NCI-H146 treated with DMSO at 0.1 percent for 48 hours (cell line): ENCODE measurements around the gene PNPLA2.
A peak's percentile ranks its signal among the peaks of the same experiment; 100 is the strongest.

Experiments used
- DNase-seq: peaks from one replicate; lab custom pipeline; 2025; ENCODE audit not compliant: unreplicated experiment; lab: John Stamatoyannopoulos, UW

PNPLA2 gene

DNA sequence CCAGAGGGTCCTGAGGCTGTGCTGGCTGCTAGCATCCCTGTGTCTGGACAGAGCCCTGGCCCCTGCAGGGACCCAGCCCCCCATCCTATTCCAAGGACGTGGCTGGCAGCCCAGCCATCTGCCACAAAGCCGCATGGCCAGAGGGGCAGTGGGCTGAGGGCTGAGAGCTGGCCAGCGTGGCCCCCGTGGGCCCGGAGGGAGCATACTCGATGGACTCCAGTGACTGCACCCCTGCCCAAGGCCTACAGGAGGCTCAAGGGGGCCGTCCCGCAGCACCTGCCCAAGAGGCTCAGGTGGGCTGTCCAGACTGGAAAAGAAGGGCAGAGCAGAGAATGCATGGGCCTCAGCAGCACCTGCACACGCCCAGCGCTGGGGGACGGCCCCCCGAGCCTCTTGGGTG is 37.1 kb downstream of the PNPLA2 start:
- no peak for DNase-seq

DNA sequence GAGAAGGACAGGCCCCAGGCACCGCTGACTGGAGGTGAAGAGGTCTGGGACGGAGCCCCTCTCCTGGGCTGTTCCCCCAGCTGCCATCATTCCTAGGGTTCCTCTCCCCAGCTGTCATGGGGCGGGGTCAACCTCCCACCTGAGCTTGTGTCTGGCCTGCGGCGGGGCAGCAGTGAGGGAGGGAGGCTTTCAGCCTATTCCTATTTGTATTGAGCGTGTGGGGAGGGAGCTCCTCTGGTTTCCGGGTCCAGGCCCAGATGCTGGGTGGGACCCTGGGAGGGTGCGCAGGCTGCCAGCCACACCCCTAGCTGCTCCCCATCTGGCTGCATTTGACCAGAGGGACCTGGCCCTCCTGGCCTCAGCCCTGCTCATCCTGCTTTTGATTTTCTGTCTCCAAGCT is 37.7 kb downstream of the PNPLA2 start:
- no peak for DNase-seq

DNA sequence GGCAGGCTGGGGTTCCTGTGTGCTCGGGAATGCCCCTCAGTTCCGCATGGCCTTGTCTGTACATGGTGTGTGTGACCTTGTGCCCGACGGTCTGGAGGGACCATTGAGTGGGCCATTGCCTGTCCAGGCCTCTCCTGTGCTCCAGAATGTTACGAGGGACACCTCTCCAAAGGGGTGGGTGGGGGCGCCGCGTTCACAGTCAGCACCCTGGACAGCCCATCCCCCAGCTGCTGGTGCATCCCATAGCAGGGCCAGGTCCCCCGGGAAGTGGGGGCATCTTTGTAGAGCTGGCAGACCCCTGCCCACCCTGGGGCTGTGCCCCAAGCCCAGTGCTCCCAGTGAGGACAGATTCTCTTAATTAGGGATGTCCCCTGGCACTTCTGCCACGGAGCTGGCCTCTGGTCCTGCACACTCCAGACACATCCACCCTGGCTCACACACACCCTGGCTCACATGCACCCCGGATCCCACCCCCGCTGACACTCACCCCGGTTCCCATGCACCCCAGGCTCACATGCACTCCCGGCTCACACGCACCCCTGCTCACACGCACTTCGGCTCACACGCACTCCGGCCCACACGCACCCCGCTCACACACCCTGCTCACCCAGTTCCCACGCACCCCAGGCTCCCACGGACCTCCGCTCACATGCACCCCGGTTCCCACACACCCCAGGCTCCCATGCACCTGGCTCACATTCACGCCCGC is 39.5 kb downstream of the PNPLA2 start:
- no peak for DNase-seq

DNA sequence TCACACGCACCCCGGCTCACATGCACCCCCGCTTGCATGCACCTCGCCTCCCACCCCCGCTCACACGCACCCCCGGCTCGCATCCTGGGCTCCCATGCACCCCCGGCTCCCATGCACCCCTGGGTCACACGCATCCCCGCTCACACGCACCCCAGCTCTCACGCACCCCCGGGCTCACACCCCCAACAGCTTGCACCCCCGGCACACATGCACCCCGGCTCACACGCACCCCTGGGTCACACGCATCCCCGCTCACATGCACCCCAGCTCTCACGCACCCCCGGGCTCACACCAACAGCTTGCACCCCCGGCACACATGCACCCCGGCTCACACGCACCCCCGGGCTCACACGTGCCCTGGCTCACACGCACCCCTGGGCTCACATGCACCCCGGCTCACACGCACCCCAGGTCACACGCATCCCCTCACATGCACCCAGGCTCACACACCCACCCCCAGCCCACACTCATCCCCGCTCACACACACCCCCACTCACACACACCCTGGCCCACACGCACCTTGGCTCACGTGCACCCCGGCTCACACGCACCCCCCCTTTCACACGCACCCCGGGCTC is 40.1 kb downstream of the PNPLA2 start:
- DNase-seq, result no peak

DNA sequence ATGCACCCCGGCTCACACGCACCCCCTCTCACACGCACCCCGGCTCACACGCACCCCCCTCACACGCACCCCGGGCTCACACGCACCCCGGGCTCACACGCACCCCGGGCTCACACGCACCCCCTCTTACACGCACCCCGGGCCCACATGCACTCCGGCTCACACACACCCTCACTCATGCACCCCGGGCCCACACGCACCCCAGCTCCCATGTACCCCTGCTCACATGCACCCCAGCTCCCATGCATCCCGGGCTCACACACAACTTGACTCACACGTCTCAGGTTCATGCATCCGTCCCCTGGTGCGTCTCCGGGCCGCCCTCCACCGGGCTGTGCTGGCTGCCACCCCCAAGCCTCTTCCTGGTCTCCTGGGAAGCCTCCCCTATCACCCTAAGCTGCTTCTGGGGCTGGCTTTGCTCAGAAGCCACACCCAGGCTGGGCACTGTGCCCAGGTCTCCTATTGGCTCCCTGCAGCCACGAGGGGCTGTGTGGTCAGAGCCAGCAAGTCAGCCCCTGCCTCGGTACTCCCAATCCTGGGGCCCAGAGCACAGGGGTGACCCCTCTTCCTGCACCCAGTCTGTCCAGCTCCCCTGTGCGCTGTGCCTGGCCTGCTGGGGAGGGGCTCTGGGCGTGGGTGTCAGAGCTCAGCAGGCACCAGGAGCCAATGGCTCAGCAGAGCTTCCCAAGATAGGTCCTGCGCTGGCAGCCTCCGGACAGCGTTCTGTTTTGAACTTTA is 40.8 kb downstream of the PNPLA2 start:
- no peak for DNase-seq

DNA sequence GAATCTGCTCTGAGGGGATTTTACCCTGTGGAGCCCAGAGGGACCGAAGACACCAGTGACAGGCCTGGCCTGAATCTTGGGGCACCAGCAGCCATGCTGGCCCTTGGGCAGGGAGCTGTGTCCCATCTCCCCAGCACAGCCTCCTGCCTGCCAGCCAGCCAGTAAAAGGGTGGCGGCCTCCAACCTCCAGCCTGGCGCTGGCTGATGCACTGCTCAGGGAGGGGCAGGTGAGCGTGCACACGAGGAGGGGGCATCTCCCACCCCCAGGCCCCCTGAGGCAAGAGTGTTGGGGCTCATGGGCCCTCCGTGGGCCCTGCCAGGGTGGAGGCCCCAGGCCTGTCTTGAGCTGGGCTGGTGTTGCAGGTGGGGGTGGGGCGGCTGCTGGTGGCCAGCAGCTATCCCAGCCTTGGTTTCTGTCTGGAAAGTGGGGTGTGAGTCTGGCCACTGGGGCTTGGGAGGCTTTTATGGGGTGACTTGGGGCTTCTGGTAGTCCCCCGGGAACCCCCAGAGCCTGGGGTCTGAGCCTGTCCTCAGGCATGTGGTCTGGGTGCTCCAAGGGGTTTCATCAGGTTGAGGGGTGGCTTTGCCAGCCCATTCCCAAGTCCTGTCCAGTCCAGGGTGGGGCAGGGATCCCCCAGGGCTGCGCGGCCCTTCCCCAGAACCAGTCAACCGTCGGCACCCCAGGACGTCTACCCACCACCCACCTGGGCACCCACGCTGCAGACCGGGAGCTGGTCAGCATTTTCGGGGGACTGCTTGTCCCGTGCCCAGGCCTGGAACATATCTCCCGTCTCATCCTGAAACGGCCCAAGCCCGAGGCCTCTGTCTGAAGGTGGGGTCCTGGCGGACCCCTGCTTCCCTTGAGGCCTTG is 41.8 kb downstream of the PNPLA2 start:
- DNase-seq, result no peak

DNA sequence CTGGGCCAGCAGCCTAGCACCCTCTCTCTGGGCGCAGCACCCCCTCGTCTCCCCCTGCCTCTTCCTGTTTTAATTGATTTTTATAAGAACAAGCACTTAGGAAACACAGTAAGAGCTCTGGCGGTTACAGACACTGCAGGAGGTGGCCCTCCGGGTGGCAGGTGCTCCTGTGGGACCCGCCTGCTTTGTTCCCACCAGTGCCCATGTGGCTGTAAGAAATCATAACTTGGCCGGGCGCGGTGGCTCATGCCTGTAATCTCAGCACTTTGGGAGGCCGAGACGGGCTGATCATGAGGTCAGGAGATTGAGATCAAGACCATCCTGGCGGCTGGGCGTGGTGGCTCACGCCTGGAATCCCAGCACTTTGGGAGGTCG is 42.4 kb downstream of the PNPLA2 start:
- DNase-seq, result peak; percentile 11

DNA sequence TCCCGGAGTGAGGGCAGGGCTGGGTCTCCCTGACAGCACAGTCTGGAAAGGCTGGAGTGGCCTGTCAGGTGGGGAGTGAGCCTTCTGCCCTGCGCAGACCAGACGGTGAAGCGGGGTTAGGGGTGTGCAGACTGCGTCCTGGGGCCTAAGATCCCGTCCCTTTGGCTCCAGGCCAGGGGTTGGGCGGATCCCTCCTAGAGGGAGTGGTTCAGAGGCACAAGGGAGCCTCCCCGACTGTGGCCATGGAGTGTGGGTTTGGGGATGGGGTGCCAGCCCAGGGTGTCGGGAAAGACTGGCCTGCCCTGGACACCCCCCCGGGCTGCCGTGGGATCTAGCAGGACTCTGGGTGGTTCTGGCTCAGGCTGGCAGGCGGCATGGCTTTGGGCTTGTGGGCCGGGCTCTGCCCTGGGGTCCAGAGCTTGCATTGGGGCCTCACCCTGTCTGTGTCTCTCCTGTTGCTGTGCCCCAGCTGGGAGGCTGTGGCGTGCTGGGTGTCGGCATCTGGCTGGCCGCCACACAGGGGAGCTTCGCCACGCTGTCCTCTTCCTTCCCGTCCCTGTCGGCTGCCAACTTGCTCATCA is 43.5 kb downstream of the PNPLA2 start:
- no peak for DNase-seq

DNA sequence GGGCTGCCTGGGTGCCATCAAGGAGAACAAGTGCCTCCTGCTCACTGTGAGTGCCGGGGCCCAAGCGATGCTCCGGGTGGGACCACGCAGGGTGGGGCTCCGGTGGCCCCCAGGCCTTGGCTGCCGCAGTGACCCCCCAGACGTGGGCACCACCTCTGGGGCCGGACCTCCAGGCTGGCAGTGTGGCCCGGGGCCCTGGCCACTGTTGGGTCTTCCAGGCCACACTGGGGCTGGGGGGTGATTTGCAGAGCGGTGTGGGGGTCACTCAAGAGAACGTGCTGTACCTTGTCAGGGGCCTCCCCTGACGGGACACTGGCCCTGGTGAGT is 43.9 kb downstream of the PNPLA2 start:
- DNase-seq, result no peak

DNA sequence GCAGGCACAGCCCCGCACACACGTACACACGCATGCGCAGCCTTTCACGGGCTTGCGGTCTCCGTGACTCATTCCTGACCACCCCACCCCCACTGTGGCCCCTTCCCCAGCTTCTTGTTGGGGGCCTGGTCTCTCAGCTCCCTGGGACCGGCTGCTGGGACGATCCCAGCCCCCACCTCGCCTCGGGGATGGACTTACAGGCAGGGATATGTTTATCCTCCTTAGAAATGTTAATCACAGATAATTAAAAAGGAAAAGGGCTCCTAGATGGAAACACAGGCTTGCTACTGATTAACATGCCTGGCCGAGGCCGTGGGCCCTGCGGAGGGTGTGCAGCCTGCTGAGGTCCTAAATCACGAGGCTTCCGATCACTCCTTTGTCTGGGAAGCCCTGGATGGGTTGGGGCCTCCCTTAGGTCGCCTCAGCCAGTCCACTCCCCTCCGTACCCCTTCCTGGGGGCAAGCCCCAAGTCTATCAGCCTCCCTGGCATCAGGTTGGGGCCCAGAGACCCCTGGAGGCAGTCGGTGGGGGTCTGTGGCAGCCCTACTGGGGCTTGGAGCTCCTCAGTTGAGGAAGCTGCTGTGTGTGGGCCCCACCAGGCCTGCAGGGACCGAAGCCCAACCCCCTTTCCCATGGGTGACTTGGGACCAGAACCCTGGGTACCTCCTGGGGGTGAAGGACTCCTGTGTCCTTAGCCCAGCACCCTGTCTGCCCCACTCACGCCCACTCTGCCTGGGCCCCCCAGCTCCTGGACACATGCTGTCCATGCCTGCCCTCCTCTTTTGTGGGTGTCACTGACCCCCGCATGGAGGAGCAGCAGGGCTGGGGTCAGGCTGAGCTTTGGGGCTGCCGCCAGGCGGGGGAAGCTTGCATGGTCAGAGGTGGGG is 44.6 kb downstream of the PNPLA2 start:
- DNase-seq, result no peak

DNA sequence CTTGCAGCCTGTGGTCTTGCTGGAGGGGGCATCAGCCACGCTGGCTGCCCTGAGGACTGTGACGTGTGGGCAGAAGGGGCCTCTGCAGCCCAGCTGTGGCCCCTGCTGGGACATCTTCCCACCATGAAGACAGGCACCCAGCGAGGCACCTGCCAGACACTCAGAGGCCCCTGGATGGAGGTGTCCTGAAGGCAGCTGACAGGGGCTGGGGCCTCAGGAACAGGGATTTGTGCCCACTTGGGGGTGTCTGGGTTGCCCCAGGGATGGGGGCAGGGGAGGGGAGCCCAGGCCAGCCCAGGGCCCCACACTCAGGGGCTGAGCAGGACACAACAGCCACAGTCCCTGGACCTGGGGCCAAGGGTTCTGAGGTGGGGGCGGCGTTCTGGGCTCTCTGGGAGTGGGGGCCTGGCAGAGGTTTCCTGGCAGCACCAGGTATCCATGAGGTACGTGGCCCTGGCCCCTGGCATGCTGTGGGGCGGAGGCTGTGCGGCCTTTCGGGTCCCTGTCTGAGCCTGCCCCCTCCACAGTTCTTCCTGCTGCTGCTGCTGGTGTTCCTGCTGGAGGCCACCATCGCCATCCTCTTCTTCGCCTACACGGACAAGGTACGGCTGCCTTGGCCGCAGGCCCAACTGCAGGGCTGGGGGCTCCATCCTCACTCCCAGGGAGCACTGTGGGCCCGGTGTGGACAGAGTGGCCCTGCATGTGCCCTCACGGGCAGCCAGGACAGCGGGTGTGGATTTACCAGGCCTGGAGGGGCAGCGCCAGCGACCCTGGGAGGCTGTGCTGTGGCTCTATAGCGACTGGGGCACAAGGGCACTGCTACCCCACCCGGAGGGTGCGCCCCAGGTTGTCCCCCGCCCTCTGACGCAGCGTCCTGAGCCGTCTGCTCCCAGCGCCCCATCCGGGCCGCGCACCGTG is 45.5 kb downstream of the PNPLA2 start:
- DNase-seq, result no peak

DNA sequence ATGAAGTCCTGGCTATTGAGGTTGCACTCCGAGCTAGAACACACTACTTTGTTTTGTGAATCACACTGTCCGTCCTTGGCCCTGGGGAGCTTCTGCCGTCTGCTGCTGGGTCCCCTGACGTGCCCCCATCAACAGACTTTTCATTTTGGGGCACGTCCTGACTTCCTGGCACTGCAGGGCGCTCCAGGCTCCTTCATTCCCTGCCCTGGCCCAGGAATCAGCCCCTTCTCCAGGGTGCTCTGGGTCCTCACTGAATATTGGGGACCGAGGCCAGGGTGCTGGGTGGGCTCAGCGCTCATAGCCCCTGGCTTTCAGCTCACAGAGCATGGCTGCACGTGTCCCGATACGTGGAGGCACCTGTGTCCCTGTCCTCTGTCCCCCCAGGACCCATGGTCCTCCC is 46.2 kb downstream of the PNPLA2 start:
- DNase-seq, result no peak

DNA sequence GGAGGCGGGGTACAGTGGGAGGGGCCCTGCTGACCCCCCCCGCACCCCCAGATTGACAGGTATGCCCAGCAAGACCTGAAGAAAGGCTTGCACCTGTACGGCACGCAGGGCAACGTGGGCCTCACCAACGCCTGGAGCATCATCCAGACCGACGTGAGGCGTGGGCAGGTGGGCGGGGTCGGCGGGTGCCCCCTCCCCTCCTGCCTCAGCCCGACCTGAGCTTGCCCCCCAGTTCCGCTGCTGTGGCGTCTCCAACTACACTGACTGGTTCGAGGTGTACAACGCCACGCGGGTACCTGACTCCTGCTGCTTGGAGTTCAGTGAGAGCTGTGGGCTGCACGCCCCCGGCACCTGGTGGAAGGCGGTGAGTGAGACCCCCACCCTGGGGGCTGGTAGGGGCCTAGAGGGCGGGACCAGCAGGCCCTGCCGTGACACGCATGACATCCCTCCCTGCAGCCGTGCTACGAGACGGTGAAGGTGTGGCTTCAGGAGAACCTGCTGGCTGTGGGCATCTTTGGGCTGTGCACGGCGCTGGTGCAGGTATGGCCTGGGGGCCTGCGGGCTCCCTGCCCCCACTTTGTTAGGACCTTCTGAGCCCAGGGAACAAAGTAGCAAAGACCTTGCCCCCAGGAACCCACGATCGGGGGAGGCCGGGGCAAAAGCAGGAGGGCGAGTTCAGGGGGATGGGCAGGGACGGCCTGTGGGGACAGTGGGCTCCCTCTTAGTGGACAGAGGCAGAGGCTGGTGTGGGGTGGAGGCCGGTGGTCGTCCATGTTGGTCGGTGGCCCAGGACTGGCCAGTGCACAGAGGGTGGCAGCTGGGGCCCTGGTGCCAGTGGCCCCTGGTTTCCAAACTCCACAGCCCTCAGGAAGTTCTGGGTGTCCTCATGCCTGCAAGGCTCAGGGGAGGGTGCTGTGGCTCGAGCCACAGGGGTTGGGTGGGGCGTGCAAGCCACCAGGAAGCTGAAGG is 47.0 kb downstream of the PNPLA2 start:
- no peak for DNase-seq

DNA sequence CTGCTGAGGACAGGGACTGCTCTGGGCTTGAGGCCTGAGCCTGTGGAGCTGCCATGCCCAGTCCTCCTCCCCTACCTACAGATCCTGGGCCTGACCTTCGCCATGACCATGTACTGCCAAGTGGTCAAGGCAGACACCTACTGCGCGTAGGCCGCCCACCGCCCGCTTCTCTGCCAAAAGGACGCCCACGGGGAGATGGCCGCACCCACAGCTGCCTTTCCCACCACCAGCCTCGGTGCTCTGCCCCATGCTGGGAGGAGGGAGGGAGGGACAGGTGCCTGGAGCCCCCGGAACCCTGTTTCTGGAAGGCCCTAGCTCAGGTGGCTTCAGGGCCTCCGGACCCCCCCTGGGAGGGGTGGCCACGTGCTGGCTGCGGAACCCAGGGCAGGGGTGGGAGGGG is 47.8 kb downstream of the PNPLA2 start:
- DNase-seq, result no peak

DNA sequence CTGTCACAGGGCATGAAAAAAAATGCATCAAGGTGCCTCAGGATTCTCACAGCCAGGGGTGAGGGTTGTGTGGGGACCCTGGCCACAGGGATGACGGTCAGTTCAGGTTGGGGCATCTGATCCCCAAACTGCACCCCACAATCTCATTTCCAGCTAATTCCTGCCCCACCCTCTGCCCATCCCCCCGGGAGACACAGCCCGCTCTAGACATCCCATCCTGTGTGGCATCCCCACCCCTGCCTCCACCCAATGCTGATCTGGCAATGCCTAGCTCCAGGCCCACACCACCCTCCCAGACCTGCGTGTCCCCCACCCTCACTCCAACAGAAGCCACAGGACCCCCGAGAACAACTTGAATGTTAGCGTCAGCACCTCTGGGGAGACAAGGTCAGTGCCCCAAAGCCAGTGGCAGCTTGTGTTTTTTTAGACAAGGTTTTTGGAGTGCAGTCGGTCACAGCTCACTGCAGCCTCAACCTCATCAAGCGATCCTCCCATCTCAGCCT is 49.2 kb downstream of the PNPLA2 start:
- no peak for DNase-seq

DNA sequence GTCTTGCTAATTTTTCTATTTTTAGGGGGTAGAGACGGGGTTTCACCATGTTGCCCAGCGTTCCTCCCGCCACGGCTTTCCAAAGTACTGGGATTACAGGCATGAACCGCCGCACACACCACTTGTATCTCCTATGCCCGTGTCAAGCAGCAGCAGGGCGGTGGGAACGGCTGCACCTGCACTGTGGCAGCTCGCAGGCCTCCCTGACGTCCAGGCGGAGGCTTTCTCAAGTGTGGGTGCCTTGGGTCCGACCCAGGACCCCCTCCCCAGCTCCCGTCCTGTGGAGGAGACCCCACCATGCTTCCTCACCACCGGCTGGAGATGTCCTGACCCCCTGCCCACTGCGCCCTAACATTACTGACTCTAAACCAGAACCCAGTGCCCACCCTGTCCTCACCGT is 49.7 kb downstream of the PNPLA2 start:
- DNase-seq, result no peak

DNA sequence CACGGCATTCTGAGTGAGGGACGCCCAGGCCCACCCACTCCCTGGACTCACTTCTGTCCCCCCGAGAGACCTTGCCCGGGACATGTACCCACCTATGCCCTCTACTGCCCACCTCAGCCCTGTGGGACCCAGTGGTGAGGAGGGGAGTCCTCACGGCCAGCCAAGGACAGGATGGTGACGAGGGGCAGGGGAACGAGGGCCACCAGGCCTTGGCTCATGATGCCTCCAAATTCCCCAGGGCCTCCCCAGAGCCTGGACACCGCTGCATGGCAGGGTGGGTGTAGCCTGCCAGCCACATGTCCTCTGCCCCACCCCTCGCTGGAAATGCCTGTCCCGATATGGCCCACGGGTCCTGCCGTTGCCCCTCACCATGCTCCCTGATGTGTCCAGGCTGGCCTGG is 50.1 kb downstream of the PNPLA2 start:
- no peak for DNase-seq
